A549 treated with CpdA at 1 μM for 4 hours (cell line): Measurements from ENCODE around the gene PDILT. TPM values are rescaled to one million over a fixed set of nuclear protein-coding genes. Genes with fewer than 3 reads are reported as not detected.

Experiments used
- total RNA-seq: library from RNA; stranded (reverse); fragments of 200-300 nt; extraction: Qiagen RNA extraction; gene quantifications from 5 replicates; pipeline ENCODE4 v1.2.3, GENCODE V29; 2022; ENCODE audit warnings: low read depth

PDILT gene
- total RNA-seq = not detected in 5 replicates

DNA sequence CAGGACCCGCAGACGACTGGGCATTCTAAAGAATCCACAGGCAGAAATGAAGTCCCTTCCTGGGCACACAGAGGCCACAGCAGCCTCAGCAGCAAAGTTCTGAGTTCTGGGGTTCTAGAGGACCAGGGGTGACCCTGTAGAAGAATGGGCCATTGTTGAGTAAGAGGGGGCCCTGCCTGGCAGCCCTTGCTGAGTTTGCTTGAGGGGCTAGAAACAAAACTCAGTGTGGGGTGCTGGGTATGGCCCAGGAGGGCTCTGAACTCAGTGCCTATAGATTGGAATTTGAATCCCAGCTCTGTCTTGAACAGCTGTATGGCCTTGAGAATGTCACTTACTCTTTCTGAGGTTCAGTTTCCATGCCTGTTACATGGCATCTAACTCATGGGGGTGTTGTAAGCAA lies at the start of gene PDILT:
TSS of gene PDILT (minus strand) at position 101 of the 400 bp plus-strand sequence. CDS start 5,437 bp downstream, outside the sequence.

DNA sequence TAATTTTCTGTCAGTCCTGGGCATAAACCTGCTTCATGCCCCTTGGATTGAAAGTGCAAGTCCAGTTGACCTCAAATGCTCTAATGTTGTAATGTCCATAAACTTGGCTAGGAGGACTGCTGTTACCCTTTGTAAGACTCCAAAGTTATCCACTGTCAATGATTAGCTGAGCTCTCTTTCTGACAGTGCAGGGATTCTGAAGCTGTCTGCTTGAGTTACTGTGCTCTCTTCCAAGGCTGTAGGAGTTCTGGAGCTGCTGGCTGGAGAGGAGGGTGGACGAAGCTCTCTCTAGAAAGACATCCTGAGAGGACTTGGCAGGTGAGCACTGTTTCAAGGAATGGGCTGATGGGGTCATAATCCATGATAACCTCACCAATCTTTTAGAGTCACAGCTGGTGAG lies 46.8 kb upstream of the PDILT start, which contains the start of gene ACSM2A:
TSS of gene ACSM2A (plus strand) at position 158 of the 400 bp plus-strand sequence. CDS start 8,594 bp downstream, outside the sequence.

DNA sequence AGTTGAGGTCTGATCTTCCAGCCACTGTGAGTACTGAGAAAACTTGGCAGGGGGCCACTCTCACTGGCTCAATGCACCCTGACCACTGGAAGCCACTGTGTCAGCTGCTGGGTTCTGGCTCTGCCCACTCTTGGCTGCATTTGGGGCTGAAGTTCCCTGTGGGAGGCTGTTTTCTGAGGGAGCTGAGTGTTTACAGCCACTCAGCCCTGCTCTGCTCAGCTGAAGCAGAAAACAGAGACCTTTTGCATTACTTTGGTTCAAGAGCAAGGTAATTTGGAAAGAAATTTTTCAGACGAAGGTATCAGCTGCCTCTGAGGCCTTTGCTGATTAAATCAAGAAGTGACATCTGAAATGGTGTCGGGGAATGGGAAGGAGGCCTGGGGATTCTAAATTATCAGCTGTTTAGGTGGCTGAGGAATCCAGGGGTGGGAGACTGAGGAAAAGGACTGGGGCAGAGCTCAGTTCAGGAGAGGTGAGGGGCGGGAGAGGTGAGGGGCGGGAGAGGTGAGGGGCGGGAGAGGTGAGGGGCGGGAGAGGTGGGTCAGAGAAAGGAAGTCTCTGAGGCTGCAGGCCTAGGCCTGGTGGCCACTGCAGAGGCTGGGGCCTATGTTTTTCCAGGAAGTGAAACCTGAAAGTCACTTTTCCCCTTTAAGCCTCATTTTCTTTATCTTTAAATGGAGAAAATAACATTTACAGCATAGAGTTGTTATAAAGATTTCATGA lies 5.0 kb upstream of the PDILT start, which contains the start of gene ACSM5:
TSS of gene ACSM5 (plus strand) at position 137 of the 723 bp plus-strand sequence. CDS start 1,951 bp downstream, outside the sequence.

GRCh38 chr16:20352615-20353014 lies 51.9 kb downstream of the PDILT start, which contains the start of gene UMOD:
UMOD (minus strand) TSS chr16:20352715; CDS start chr16:20350737, 1,978 bp downstream.

DNA sequence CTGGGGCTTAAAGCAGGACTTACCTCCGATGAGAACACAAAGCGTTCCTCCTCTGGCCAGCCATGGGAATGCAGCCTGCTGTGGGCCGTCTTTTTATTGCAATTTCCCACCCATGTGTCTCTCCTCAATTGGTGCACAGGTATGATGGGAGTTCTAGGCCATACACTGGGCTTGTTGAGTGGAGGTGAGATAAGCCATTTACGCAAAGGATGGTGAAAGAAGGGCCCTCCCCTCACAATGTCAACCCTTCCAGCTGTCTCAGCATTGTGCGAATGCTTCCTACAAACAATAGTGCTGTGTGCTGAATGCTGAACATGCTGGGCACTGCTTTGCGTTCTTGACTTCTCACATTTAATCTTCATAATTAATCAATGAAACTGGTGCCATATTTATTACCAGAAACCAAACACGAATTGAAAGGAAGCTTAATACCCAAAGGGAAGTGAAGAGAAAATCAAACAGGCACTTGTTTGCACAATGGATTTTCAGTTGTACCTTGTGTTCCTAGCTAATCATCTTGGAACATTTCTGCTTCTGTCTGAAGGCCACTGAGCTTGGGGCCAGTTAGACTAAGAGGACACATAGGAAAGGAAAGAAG lies 77.0 kb downstream of the PDILT start, which contains the start of gene GP2:
TSS of gene GP2 (minus strand) at position 70 of the 598 bp plus-strand sequence. CDS start 1,082 bp downstream, outside the sequence.

Other genes starting within 250 kb of the PDILT start
- gene GP2, start 77.2 kb downstream of the PDILT start, total RNA-seq = not detected in 5 replicates
- not detected in 5 replicates for gene UMOD, start 52.0 kb downstream of the PDILT start, total RNA-seq
- not detected in 5 replicates for gene ACSM5, start 4.8 kb upstream of the PDILT start, total RNA-seq
- not detected in 5 replicates for gene ACSM2A, start 46.8 kb upstream of the PDILT start, total RNA-seq
- gene ACSM2B, start 171.6 kb upstream of the PDILT start, total RNA-seq = not detected in 5 replicates